GM12875 (cell line): ENCODE results near the gene MRGPRF.

ENCODE experiments used
- H3K4me3 ChIP-seq: one replicate; pipeline ENCODE4 v1.5.1; 2011; ENCODE audit warnings: low read depth, low read length, control low read depth
- CTCF ChIP-seq: IDR thresholded peaks from 2 replicates; pipeline ENCODE4 v1.5.1; 2011; ENCODE audit warnings: low read depth, mild to moderate bottlenecking, control low read depth, inconsistent platforms, low read length, moderate library complexity, borderline replicate concordance; ENCODE audit not compliant: insufficient read depth

Gene MRGPRF

GRCh38 chr11:68966894-68967780 is 45.9 kb downstream of the MRGPRF start:
- no peak overlapping the region for H3K4me3 ChIP-seq
- TF ChIP-seq CTCF = no peak

- TF ChIP-seq CTCF = no peak
- no peak overlapping the region for H3K4me3 ChIP-seq
Observed at GRCh38 chr11:68965901-68966853, 46.9 kb downstream of the MRGPRF start.

- TF ChIP-seq CTCF = no peak
- no peak overlapping the region for H3K4me3 ChIP-seq
Observed at GRCh38 chr11:68963779-68964178, 49.3 kb downstream of the MRGPRF start.

GRCh38 chr11:68962527-68963250 is 50.4 kb downstream of the MRGPRF start:
- no peak for TF ChIP-seq CTCF
- H3K4me3 ChIP-seq = no peak overlapping the region

GRCh38 chr11:68961245-68961644 is 51.8 kb downstream of the MRGPRF start:
- H3K4me3 ChIP-seq = no peak overlapping the region
- no peak for TF ChIP-seq CTCF

- H3K4me3 ChIP-seq = no peak overlapping the region
- TF ChIP-seq CTCF = no peak
Observed at GRCh38 chr11:68960294-68961071, 52.6 kb downstream of the MRGPRF start.
